Measurements from ENCODE around the gene SMCR8. TPM values are rescaled to one million over a fixed set of nuclear protein-coding genes. Genes with fewer than 3 reads are reported as not detected.

The SMCR8 gene
- total and polyA plus RNA-seq, 2 donors (not counting 3 experiments of a cell fraction or from before 2014, with no cell fraction given): 9.5 to 17.6 TPM

GRCh38 chr17:18364166-18364565 lies 49.1 kb downstream of the SMCR8 start:
- FAIRE-seq: no peak
- POLR2A ChIA-PET: no interaction called here

More at GRCh38 chr17:18364166-18364565, 49.1 kb downstream of the SMCR8 start:
- no peaks in the 10 kb centered on the region for H3K9me1 ChIP-seq (replicated peaks; ENCODE audit: control insufficient read depth, extremely low read depth, insufficient read depth, low read length)
- CTCF ChIA-PET: no interaction called here
- intact Hi-C loops (cut with micrococcal nuclease) (no loop called here), dilution Hi-C loops (cut with MboI; ENCODE audit: extremely low pct_ligation_motif_present, low sequenced_read_pairs) (no loop called here)
- H3K36me3 ChIP-seq (ENCODE audit: control insufficient read depth in 2 of 2, extremely low read depth in 1 of 2, insufficient read depth in 2 of 2, low read length in 2 of 2): no peaks in the 10 kb centered on the region
- H3K27ac ChIP-seq (ENCODE audit: insufficient read depth, low read depth, low read length): no peak overlapping the region
- H3K9me3 ChIP-seq (replicated peaks; ENCODE audit: control insufficient read depth, insufficient read depth, low read length): no peaks in the 10 kb centered on the region
- H3K27me3 ChIP-seq (ENCODE audit: control insufficient read depth in 2 of 2, insufficient read depth in 2 of 2, low read length in 2 of 2): no peaks in the 10 kb centered on the region
- no TSS peak for BruUV-seq (replicated peaks)
- H3K4me1 ChIP-seq (ENCODE audit: control insufficient read depth, extremely low read depth, insufficient read depth, low read length): peaks cover 6% of the 10 kb centered on the region
- DNase-seq (ENCODE audit: low read depth, low spot score): no peak
- no peak overlapping the region for H3K4me2 ChIP-seq (ENCODE audit: insufficient read depth, low read length)
- TF ChIP-seq EZH2 (IDR thresholded peaks at IDR 0.05; ENCODE audit: borderline replicate concordance, low read depth, low read length, severe bottlenecking) (no peak), POLR2A (IDR thresholded peaks at IDR 0.05; ENCODE audit: low read depth, low read length) (no peak), MAX (IDR thresholded peaks at IDR 0.05; ENCODE audit: insufficient read depth, insufficient read length) (no peak), FOS (IDR thresholded peaks at IDR 0.05; ENCODE audit: borderline replicate concordance, insufficient read depth, low read length) (no peak), CTCF (IDR thresholded peaks at IDR 0.05; ENCODE audit: extremely low read depth in 1 of 2, insufficient read depth in 1 of 2, low read depth in 1 of 2, low read length in 2 of 2) (no peak), JUN (IDR thresholded peaks at IDR 0.05; ENCODE audit: borderline replicate concordance, insufficient read depth, insufficient read length, low read depth) (no peak), GATA2 (IDR thresholded peaks at IDR 0.05; ENCODE audit: insufficient read depth, insufficient read length, low read depth, low read length) (no peak)
- H2AFZ ChIP-seq (ENCODE audit: low read depth, low read length): no peak overlapping the region
- H3K79me2 ChIP-seq (ENCODE audit: control insufficient read depth, insufficient read depth, low read length): peaks cover 8% of the 10 kb centered on the region
- H3K4me3 ChIP-seq (replicated peaks in 1 of 3; ENCODE audit: insufficient read depth in 1 of 3, low read depth in 1 of 3, low read length in 3 of 3): no peak overlapping the region
- H3K9ac ChIP-seq (replicated peaks; ENCODE audit: extremely low read depth, insufficient read depth, low read length): no peak overlapping the region
- H4K20me1 ChIP-seq (replicated peaks; ENCODE audit: control insufficient read depth, extremely low read depth, insufficient read depth, low read length): no peaks in the 10 kb centered on the region
